Astrocyte (in vitro differentiated cells and primary cell): ENCODE measurements around the gene COA1.

Source experiments
- CTCF ChIP-seq: IDR thresholded peaks from 2 replicates; pipeline ENCODE4 v1.5.1; 2011; ENCODE audit warnings: low read depth, mild to moderate bottlenecking, inconsistent platforms, low read length, moderate library complexity; ENCODE audit not compliant: insufficient read depth
- EZH2 ChIP-seq: IDR thresholded peaks from 2 replicates; pipeline ENCODE4 v1.6.1; 2012; ENCODE audit warnings: mild to moderate bottlenecking, low read length, inconsistent platforms; ENCODE audit not compliant: insufficient read depth

GRCh38 chr7:43754596-43754995, 25.3 kb upstream of the COA1 start:
- TF ChIP-seq CTCF (no peak), EZH2 (no peak)
